WTC11 (cell line): ENCODE measurements around the gene ZBTB24. TPM values are rescaled to one million over a fixed set of nuclear protein-coding genes. Genes with fewer than 3 reads are reported as not detected.

Experiments used
- ATAC-seq: fragments of 200-7000 bp; cut with Tn5 transposase; 2 replicates; pipeline ENCODE4 v1.10.0; 2021; ENCODE audit warnings: mild to moderate bottlenecking, moderate library complexity
- CTCF ChIA-PET: fragments of 300-600 bp; sonication (Branson Sonifier 250); formaldehyde crosslinking; loops from one replicate; lab custom pipeline; 2021; ENCODE audit warnings: antibody characterized with exemption; lab: Charles Lee
- POLR2A ChIA-PET: fragments of 350-600 bp; sonication (Branson Sonifier 250); formaldehyde crosslinking; loops from one replicate; lab custom pipeline; 2021; ENCODE audit warnings: antibody characterized with exemption; lab: Charles Lee
- DNase-seq: peaks from one replicate; pipeline ENCODE4 v3.0.0; 2021; ENCODE audit warnings: low spot score
- H3K27ac Mint-ChIP-seq: 2 replicates; pipeline ENCODE4 v1.8.0; 2021; ENCODE audit warnings: mixed read lengths
- H3K27me3 Mint-ChIP-seq: 2 replicates; pipeline ENCODE4 v1.8.0; 2021; ENCODE audit warnings: low read depth, mild to moderate bottlenecking, moderate library complexity, mixed read lengths
- H3K36me3 Mint-ChIP-seq: 2 replicates; pipeline ENCODE4 v1.8.0; 2021; ENCODE audit warnings: mixed read lengths
- H3K4me1 Mint-ChIP-seq: 2 replicates; pipeline ENCODE4 v1.8.0; 2022; ENCODE audit warnings: mixed read lengths
- H3K4me3 Mint-ChIP-seq: 2 replicates; pipeline ENCODE4 v1.8.0; 2021; ENCODE audit warnings: mild to moderate bottlenecking, moderate library complexity, mixed read lengths
- H3K9me3 Mint-ChIP-seq: 2 replicates; pipeline ENCODE4 v1.8.0; 2021; ENCODE audit warnings: mixed read lengths
- CDX4 ChIP-seq: fragments of 250-450 bp; sonication (Bioruptor Pico); IDR thresholded peaks from 2 replicates; pipeline ENCODE4 v1.9.0; 2021; ENCODE audit warnings: moderate library complexity, mild to moderate bottlenecking, inconsistent platforms, borderline replicate concordance
- CREM ChIP-seq: sonication (generic); formaldehyde crosslinking; IDR thresholded peaks from 2 replicates; pipeline ENCODE4 v1.8.1; 2022; ENCODE audit warnings: mild to moderate bottlenecking, missing genetic modification reagents, moderate library complexity
- ETV6 ChIP-seq: sonication (generic); formaldehyde crosslinking; IDR thresholded peaks from 2 replicates; pipeline ENCODE4 v1.8.1; 2022; ENCODE audit warnings: mild to moderate bottlenecking, missing genetic modification reagents
- FOXK1 ChIP-seq: sonication (generic); formaldehyde crosslinking; IDR thresholded peaks from 2 replicates; pipeline ENCODE4 v1.8.0; 2022; ENCODE audit warnings: mild to moderate bottlenecking, moderate library complexity, missing genetic modification reagents
- GABPB1 ChIP-seq: sonication (generic); formaldehyde crosslinking; IDR thresholded peaks from 2 replicates; pipeline ENCODE4 v1.8.1; 2023; ENCODE audit warnings: mild to moderate bottlenecking, missing genetic modification reagents
- KAT7 ChIP-seq: sonication (generic); formaldehyde crosslinking; IDR thresholded peaks from 2 replicates; pipeline ENCODE4 v1.8.1; 2023; ENCODE audit warnings: missing genetic modification reagents, mild to moderate bottlenecking, borderline replicate concordance
- MLX ChIP-seq: sonication (generic); formaldehyde crosslinking; IDR thresholded peaks from 2 replicates; pipeline ENCODE4 v1.8.1; 2023; ENCODE audit warnings: mild to moderate bottlenecking, missing genetic modification reagents, moderate library complexity
- MYBL2 ChIP-seq: sonication (generic); formaldehyde crosslinking; IDR thresholded peaks from 2 replicates; pipeline ENCODE4 v1.8.1; 2023; ENCODE audit warnings: mild to moderate bottlenecking, moderate library complexity, missing genetic modification reagents
- NFYB ChIP-seq: sonication (generic); formaldehyde crosslinking; conservative IDR thresholded peaks from 2 replicates; pipeline ENCODE4 v1.8.0; 2022; ENCODE audit warnings: low read depth, missing genetic modification reagents
- PRRX2 ChIP-seq: fragments of 250-450 bp; sonication (Bioruptor Pico); IDR thresholded peaks from 2 replicates; pipeline ENCODE4 v1.8.0; 2021; ENCODE audit warnings: mild to moderate bottlenecking
- SMAD4 ChIP-seq: sonication (generic); formaldehyde crosslinking; IDR thresholded peaks from 2 replicates; pipeline ENCODE4 v1.8.0; 2022; ENCODE audit warnings: mild to moderate bottlenecking, missing genetic modification reagents
- SP1 ChIP-seq: sonication (generic); formaldehyde crosslinking; conservative IDR thresholded peaks from 2 replicates; pipeline ENCODE4 v1.8.1; 2022; ENCODE audit warnings: missing genetic modification reagents
- TP53 ChIP-seq: sonication (generic); formaldehyde crosslinking; IDR thresholded peaks from 2 replicates; pipeline ENCODE4 v1.8.1; 2023; ENCODE audit warnings: mild to moderate bottlenecking, missing genetic modification reagents
- ZNF138 ChIP-seq: sonication (generic); formaldehyde crosslinking; conservative IDR thresholded peaks from 2 replicates; pipeline ENCODE4 v1.8.1; 2022; ENCODE audit warnings: mild to moderate bottlenecking, moderate library complexity, missing genetic modification reagents
- total RNA-seq: library from RNA; stranded (reverse); gene quantifications from 3 replicates; pipeline ENCODE4 v1.2.3, GENCODE V29; 2021
- TF ChIP-seq, protein P1 (sequence below): sonication (generic); formaldehyde crosslinking; IDR thresholded peaks from 2 replicates; pipeline ENCODE4 v1.8.1; 2022; ENCODE audit warnings: mild to moderate bottlenecking, moderate library complexity, missing genetic modification reagents
- TF ChIP-seq, protein P2 (sequence below): sonication (generic); formaldehyde crosslinking; IDR thresholded peaks from 2 replicates; pipeline ENCODE4 v1.8.1; 2022; ENCODE audit warnings: mild to moderate bottlenecking, missing genetic modification reagents, moderate library complexity, borderline replicate concordance
- TF ChIP-seq, protein P3 (sequence below): sonication (generic); formaldehyde crosslinking; IDR thresholded peaks from 2 replicates; pipeline ENCODE4 v1.8.0; 2022; ENCODE audit warnings: mild to moderate bottlenecking, missing genetic modification reagents
- TF ChIP-seq, protein P4 (sequence below): sonication (generic); formaldehyde crosslinking; conservative IDR thresholded peaks from 2 replicates; pipeline ENCODE4 v1.8.1; 2023; ENCODE audit warnings: mild to moderate bottlenecking, low read depth, missing genetic modification reagents, moderate library complexity
- TF ChIP-seq, protein P5 (sequence below): sonication (generic); formaldehyde crosslinking; IDR thresholded peaks from 2 replicates; pipeline ENCODE4 v1.8.0; 2023; ENCODE audit warnings: mild to moderate bottlenecking, missing genetic modification reagents

Gene ZBTB24
- total RNA-seq, 1 experiment from 2014 or later: 14.7 TPM

GRCh38 chr6:109465772-109466171 lies 17.2 kb downstream of the ZBTB24 start:
- Mint-ChIP-seq H3K9me3 (peaks cover 7% of the 10 kb centered on the region), H3K27me3 (no peaks in the 10 kb centered on the region), H3K27ac (no peak overlapping the region), H3K4me1 (peaks cover 7% of the 10 kb centered on the region), H3K4me3 (no peak overlapping the region), H3K36me3 (peaks cover 91% of the 10 kb centered on the region)
- CTCF ChIA-PET: no interaction called here
- no peak for TF ChIP-seq ZNF138 (CRISPR knock-in tag)
- no peak for TF ChIP-seq KAT7
- TF ChIP-seq GABPB1 (CRISPR knock-in tag): no peak
- no peak for TF ChIP-seq FOXK1
- no peak for TF ChIP-seq ETV6
- no peak for TF ChIP-seq PRRX2
- TF ChIP-seq TP53 (CRISPR knock-in tag): no peak
- TF ChIP-seq SMAD4 (CRISPR knock-in tag): no peak
- no peak for TF ChIP-seq MLX
- TF ChIP-seq, protein P1, sequence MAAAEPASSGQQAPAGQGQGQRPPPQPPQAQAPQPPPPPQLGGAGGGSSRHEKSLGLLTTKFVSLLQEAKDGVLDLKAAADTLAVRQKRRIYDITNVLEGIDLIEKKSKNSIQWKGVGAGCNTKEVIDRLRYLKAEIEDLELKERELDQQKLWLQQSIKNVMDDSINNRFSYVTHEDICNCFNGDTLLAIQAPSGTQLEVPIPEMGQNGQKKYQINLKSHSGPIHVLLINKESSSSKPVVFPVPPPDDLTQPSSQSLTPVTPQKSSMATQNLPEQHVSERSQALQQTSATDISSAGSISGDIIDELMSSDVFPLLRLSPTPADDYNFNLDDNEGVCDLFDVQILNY (CRISPR knock-in tag): no peak
- TF ChIP-seq CDX4 (CRISPR knock-in tag): no peak
- TF ChIP-seq, protein P2, sequence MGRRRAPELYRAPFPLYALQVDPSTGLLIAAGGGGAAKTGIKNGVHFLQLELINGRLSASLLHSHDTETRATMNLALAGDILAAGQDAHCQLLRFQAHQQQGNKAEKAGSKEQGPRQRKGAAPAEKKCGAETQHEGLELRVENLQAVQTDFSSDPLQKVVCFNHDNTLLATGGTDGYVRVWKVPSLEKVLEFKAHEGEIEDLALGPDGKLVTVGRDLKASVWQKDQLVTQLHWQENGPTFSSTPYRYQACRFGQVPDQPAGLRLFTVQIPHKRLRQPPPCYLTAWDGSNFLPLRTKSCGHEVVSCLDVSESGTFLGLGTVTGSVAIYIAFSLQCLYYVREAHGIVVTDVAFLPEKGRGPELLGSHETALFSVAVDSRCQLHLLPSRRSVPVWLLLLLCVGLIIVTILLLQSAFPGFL (CRISPR knock-in tag): no peak
- TF ChIP-seq CREM (CRISPR knock-in tag): no peak
- TF ChIP-seq, protein P3, sequence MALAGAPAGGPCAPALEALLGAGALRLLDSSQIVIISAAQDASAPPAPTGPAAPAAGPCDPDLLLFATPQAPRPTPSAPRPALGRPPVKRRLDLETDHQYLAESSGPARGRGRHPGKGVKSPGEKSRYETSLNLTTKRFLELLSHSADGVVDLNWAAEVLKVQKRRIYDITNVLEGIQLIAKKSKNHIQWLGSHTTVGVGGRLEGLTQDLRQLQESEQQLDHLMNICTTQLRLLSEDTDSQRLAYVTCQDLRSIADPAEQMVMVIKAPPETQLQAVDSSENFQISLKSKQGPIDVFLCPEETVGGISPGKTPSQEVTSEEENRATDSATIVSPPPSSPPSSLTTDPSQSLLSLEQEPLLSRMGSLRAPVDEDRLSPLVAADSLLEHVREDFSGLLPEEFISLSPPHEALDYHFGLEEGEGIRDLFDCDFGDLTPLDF: no peak
- TF ChIP-seq, protein P4, sequence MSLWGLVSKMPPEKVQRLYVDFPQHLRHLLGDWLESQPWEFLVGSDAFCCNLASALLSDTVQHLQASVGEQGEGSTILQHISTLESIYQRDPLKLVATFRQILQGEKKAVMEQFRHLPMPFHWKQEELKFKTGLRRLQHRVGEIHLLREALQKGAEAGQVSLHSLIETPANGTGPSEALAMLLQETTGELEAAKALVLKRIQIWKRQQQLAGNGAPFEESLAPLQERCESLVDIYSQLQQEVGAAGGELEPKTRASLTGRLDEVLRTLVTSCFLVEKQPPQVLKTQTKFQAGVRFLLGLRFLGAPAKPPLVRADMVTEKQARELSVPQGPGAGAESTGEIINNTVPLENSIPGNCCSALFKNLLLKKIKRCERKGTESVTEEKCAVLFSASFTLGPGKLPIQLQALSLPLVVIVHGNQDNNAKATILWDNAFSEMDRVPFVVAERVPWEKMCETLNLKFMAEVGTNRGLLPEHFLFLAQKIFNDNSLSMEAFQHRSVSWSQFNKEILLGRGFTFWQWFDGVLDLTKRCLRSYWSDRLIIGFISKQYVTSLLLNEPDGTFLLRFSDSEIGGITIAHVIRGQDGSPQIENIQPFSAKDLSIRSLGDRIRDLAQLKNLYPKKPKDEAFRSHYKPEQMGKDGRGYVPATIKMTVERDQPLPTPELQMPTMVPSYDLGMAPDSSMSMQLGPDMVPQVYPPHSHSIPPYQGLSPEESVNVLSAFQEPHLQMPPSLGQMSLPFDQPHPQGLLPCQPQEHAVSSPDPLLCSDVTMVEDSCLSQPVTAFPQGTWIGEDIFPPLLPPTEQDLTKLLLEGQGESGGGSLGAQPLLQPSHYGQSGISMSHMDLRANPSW (CRISPR knock-in tag): no peak
- no peak for TF ChIP-seq MYBL2 (CRISPR knock-in tag)
- TF ChIP-seq, protein P5, sequence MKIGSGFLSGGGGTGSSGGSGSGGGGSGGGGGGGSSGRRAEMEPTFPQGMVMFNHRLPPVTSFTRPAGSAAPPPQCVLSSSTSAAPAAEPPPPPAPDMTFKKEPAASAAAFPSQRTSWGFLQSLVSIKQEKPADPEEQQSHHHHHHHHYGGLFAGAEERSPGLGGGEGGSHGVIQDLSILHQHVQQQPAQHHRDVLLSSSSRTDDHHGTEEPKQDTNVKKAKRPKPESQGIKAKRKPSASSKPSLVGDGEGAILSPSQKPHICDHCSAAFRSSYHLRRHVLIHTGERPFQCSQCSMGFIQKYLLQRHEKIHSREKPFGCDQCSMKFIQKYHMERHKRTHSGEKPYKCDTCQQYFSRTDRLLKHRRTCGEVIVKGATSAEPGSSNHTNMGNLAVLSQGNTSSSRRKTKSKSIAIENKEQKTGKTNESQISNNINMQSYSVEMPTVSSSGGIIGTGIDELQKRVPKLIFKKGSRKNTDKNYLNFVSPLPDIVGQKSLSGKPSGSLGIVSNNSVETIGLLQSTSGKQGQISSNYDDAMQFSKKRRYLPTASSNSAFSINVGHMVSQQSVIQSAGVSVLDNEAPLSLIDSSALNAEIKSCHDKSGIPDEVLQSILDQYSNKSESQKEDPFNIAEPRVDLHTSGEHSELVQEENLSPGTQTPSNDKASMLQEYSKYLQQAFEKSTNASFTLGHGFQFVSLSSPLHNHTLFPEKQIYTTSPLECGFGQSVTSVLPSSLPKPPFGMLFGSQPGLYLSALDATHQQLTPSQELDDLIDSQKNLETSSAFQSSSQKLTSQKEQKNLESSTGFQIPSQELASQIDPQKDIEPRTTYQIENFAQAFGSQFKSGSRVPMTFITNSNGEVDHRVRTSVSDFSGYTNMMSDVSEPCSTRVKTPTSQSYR (CRISPR knock-in tag): no peak
- TF ChIP-seq SP1 (CRISPR knock-in tag): no peak
- no peak for TF ChIP-seq NFYB (CRISPR knock-in tag)
- DNase-seq: no peak
- no peak for ATAC-seq
- POLR2A ChIA-PET: interaction anchor here (0.5 kb wide), 1 partner anchor 29 kb away, joined by 3 read pairs; no protein-coding TSS in a partner anchor
